HUES6 (cell line): ENCODE data around the gene PFKP.

Source experiments
- H3K27ac ChIP-seq: 2 replicates; pipeline ENCODE4 v1.7.0; 2013; ENCODE audit warnings: low read depth, mild to moderate bottlenecking, low read length, inconsistent platforms
- H3K27me3 ChIP-seq: 2 replicates; pipeline ENCODE4 v1.6.1; 2013; ENCODE audit warnings: low read length; ENCODE audit not compliant: control insufficient read depth, insufficient read depth
- H3K36me3 ChIP-seq: 2 replicates; pipeline ENCODE4 v1.6.1; 2013; ENCODE audit warnings: low read length; ENCODE audit not compliant: control insufficient read depth, insufficient read depth
- H3K4me1 ChIP-seq: 2 replicates; pipeline ENCODE4 v1.6.1; 2013; ENCODE audit warnings: low read length; ENCODE audit not compliant: control insufficient read depth, insufficient read depth
- H3K4me3 ChIP-seq: 2 replicates; pipeline ENCODE4 v1.5.1; 2013; ENCODE audit warnings: low read depth, low read length
- H3K9ac ChIP-seq: one replicate; pipeline ENCODE4 v1.6.1; 2013; ENCODE audit warnings: mild to moderate bottlenecking, low read length
- H3K9me3 ChIP-seq: 2 replicates; pipeline ENCODE4 v1.6.1; 2013; ENCODE audit warnings: low read depth, low read length; ENCODE audit not compliant: control insufficient read depth, insufficient read depth

The PFKP gene

GRCh38 chr10:3139216-3139910, 72.0 kb downstream of the PFKP start:
- Histone ChIP-seq H3K4me3 (no peak overlapping the region), H3K9ac (no peak overlapping the region), H3K27me3 (no peaks in the 10 kb centered on the region), H3K27ac (no peak overlapping the region), H3K36me3 (peaks cover 99% of the 10 kb centered on the region), H3K4me1 (no peaks in the 10 kb centered on the region), H3K9me3 (no peaks in the 10 kb centered on the region)

- Histone ChIP-seq H3K36me3 (peaks cover 99% of the 10 kb centered on the region), H3K27me3 (no peaks in the 10 kb centered on the region), H3K9me3 (no peaks in the 10 kb centered on the region), H3K4me3 (no peak overlapping the region), H3K4me1 (no peaks in the 10 kb centered on the region), H3K9ac (no peak overlapping the region), H3K27ac (no peak overlapping the region)
These were observed 72.9 kb downstream of the PFKP start for GRCh38 chr10:3140280-3140679.

- Histone ChIP-seq H3K36me3 (peaks cover 99% of the 10 kb centered on the region), H3K4me1 (no peaks in the 10 kb centered on the region), H3K27me3 (no peaks in the 10 kb centered on the region), H3K9me3 (no peaks in the 10 kb centered on the region), H3K27ac (no peak overlapping the region), H3K4me3 (no peak overlapping the region), H3K9ac (no peak overlapping the region)
These were observed 74.1 kb downstream of the PFKP start for GRCh38 chr10:3141351-3142005.

- Histone ChIP-seq H3K9ac (no peak overlapping the region), H3K4me1 (no peaks in the 10 kb centered on the region), H3K27ac (no peak overlapping the region), H3K9me3 (no peaks in the 10 kb centered on the region), H3K27me3 (no peaks in the 10 kb centered on the region), H3K4me3 (no peak overlapping the region), H3K36me3 (peaks cover 99% of the 10 kb centered on the region)
These were observed 75.0 kb downstream of the PFKP start for GRCh38 chr10:3142146-3142875.

GRCh38 chr10:3143366-3143765, 76.0 kb downstream of the PFKP start:
- peaks cover 98% of the 10 kb centered on the region for H3K36me3 ChIP-seq
- no peak overlapping the region for H3K27ac ChIP-seq
- H3K9me3 ChIP-seq: no peaks in the 10 kb centered on the region
- no peaks in the 10 kb centered on the region for H3K4me1 ChIP-seq
- no peak overlapping the region for H3K9ac ChIP-seq
- H3K4me3 ChIP-seq: no peak overlapping the region
- no peaks in the 10 kb centered on the region for H3K27me3 ChIP-seq

- Histone ChIP-seq H3K9ac (no peak overlapping the region), H3K27ac (no peak overlapping the region), H3K36me3 (peaks cover 98% of the 10 kb centered on the region)
These were observed 76.6 kb downstream of the PFKP start for GRCh38 chr10:3143791-3144434.

GRCh38 chr10:3145366-3145765, 78.0 kb downstream of the PFKP start:
- H3K4me3 ChIP-seq: no peak overlapping the region
- H3K36me3 ChIP-seq: peaks cover 95% of the 10 kb centered on the region
- no peaks in the 10 kb centered on the region for H3K4me1 ChIP-seq
- H3K27ac ChIP-seq: no peak overlapping the region
- no peaks in the 10 kb centered on the region for H3K27me3 ChIP-seq
- no peak overlapping the region for H3K9ac ChIP-seq
- H3K9me3 ChIP-seq: no peaks in the 10 kb centered on the region

More at GRCh38 chr10:3143791-3144434, 76.6 kb downstream of the PFKP start:
- no peaks in the 10 kb centered on the region for H3K9me3 ChIP-seq
- no peaks in the 10 kb centered on the region for H3K27me3 ChIP-seq
- H3K4me1 ChIP-seq: no peaks in the 10 kb centered on the region
- H3K4me3 ChIP-seq: no peak overlapping the region

GRCh38 chr10:3146289-3146688, 78.9 kb downstream of the PFKP start:
- no peaks in the 10 kb centered on the region for H3K27me3 ChIP-seq
- H3K9me3 ChIP-seq: no peaks in the 10 kb centered on the region
- H3K4me1 ChIP-seq: no peaks in the 10 kb centered on the region
- H3K9ac ChIP-seq: no peak overlapping the region
- H3K36me3 ChIP-seq: peaks cover 94% of the 10 kb centered on the region
- no peak overlapping the region for H3K4me3 ChIP-seq
- no peak overlapping the region for H3K27ac ChIP-seq

GRCh38 chr10:3147117-3147820, 79.9 kb downstream of the PFKP start:
- no peaks in the 10 kb centered on the region for H3K9me3 ChIP-seq
- no peak overlapping the region for H3K9ac ChIP-seq
- H3K27ac ChIP-seq: no peak overlapping the region
- H3K36me3 ChIP-seq: peaks cover 86% of the 10 kb centered on the region
- H3K4me1 ChIP-seq: no peaks in the 10 kb centered on the region
- no peak overlapping the region for H3K4me3 ChIP-seq
- H3K27me3 ChIP-seq: no peaks in the 10 kb centered on the region

- no peaks in the 10 kb centered on the region for H3K4me1 ChIP-seq
- no peak overlapping the region for H3K4me3 ChIP-seq
- no peaks in the 10 kb centered on the region for H3K9me3 ChIP-seq
- H3K36me3 ChIP-seq: peaks cover 86% of the 10 kb centered on the region
- no peak overlapping the region for H3K9ac ChIP-seq
- H3K27me3 ChIP-seq: no peaks in the 10 kb centered on the region
- no peak overlapping the region for H3K27ac ChIP-seq
These were observed 80.7 kb downstream of the PFKP start for GRCh38 chr10:3148041-3148440.
